Right lobe of liver (tissue), 6 donors: ENCODE results near the gene RIPOR3. TPM values are rescaled to one million over a fixed set of nuclear protein-coding genes. Genes with fewer than 3 reads are reported as not detected.
"Not testable (repeated sequence)": the region's sequence is repeated elsewhere in the genome, so short reads cannot be mapped to it uniquely, and the experiment has no call there.

Source experiments
- ATAC-seq, 4 donors: fragments of 200-7000 bp; cut with Tn5 transposase; one replicate each; pipeline ENCODE4 v1.9.1; 2020; ENCODE audit warnings: mild to moderate bottlenecking in 4 of 4, moderate library complexity in 4 of 4
- DNase-seq, 3 donors: peaks; one replicate each; pipeline ENCODE4 v3.0.0-alpha.2; 2020
- H3K27ac ChIP-seq, 3 donors: fragments of 200-600 bp; one replicate each; pipeline ENCODE4 v1.8.0; 2022
- H3K27me3 ChIP-seq, 2 donors: fragments of 200-600 bp; one replicate each; pipeline ENCODE4 v1.8.0; 2022
- H3K36me3 ChIP-seq, 4 donors: fragments of 200-600 bp; sonication (generic) in 1 of 4; one replicate each; pipeline versions ENCODE4 v1.5.1 to v1.8.0; 2017 to 2022; ENCODE audit warnings: control low read depth in 1 of 4
- H3K4me1 ChIP-seq, 4 donors: fragments of 200-600 bp; sonication (generic) in 1 of 4; one replicate each; pipeline versions ENCODE4 v1.5.1 to v1.8.0; 2017 to 2022; ENCODE audit warnings: control low read depth in 1 of 4
- H3K4me3 ChIP-seq, 3 donors: fragments of 200-600 bp; one replicate each; pipeline ENCODE4 v1.8.0; 2022
- H3K9me3 ChIP-seq, 4 donors: fragments of 200-600 bp; sonication (generic) in 1 of 4; one replicate each; pipeline versions ENCODE4 v1.5.1 to v1.8.0; 2017 to 2022; ENCODE audit warnings: control low read depth in 1 of 4
- CTCF ChIP-seq, 4 donors: fragments of 200-600 bp in 3 of 4; fragments of 450-650 bp in 1 of 4; IDR thresholded peaks; one replicate each; pipeline versions ENCODE4 v1.5.1 to v1.8.0; 2016 to 2022; ENCODE audit warnings: antibody characterized with exemption in 4 of 4, mild to moderate bottlenecking in 2 of 4
- POLR2A ChIP-seq: fragments of 450-650 bp; IDR thresholded peaks from one replicate; pipeline ENCODE4 v1.6.1; 2017; ENCODE audit warnings: antibody characterized with exemption, mild to moderate bottlenecking
- WGBS: methylation state at CpG from one replicate; pipeline ENCODE4 v1.1.6; 2018; ENCODE audit warnings: low coverage, low lambda C conversion rate; ENCODE audit not compliant: insufficient coverage; ENCODE audit errors: missing lambda C conversion rate; 5-methylcytosine and 5-hydroxymethylcytosine counted together
- intact Hi-C, 2 donors: fragments of 100-400 bp; cut with DNase I; formaldehyde crosslinking; loops; one replicate each; pipeline versions ENCODE4 v1.11.2 to v1.14.1; 2022
- total RNA-seq, 6 experiments: library from RNA; depleted of rRNA in 2 of 6; stranded (reverse); fragments of >200 nt in 2 of 6; fragmentation: NEBNext Ultra II Directional in 3 of 6; extraction: Animal tissue kit (Norgen Biotek cat#: 25700) in 3 of 6; gene quantifications; one replicate each; pipeline versions ENCODE4 v1.1.0 to v1.2.4, GENCODE V29; 2016 to 2023
- donor health status: DM: no; HTN: yes; CAD: no.
- donor health status: DM: no; HTN: no; CAD: no.
- donor health status: DM: no; HTN: no; CAD: no.
- donor health status: DM: no; HTN: yes; CAD: no.
- donor health status: DM: no; HTN: yes; CAD: no.

RIPOR3 gene
- total RNA-seq, 6 experiments from 2014 or later = 4.8 to 13.8 (median 8.9) TPM

- WGBS = 68% methylated on average over 4 of the region's 5 CpGs
Measured at GRCh38 chr20:50545126-50545525, 146.2 kb downstream of the RIPOR3 start.

GRCh38 chr20:50543326-50543725, 148.0 kb downstream of the RIPOR3 start:
- WGBS = 60% methylated on average over 5 of the region's 5 CpGs
- Histone ChIP-seq H3K36me3 (no peaks in the 10 kb centered on the region), H3K4me1 (peaks cover 0 to 15% (median 4%) of the 10 kb centered on the region in 4 donors), H3K4me3 (no peak overlapping the region), H3K27ac (no peak overlapping the region), H3K9me3 (no peaks in the 10 kb centered on the region), H3K27me3 (no peaks in the 10 kb centered on the region)
- DNase-seq (no peak), ATAC-seq (peak in 2 of 4 donors; percentile 28 to 40)
- intact Hi-C loops = no loop called here
- TF ChIP-seq CTCF (IDR thresholded peaks at IDR 0.05) (no peak), POLR2A (no peak)

More at GRCh38 chr20:50545126-50545525, 146.2 kb downstream of the RIPOR3 start:
- no peak overlapping the region for H3K27ac ChIP-seq
- ATAC-seq = no peak
- intact Hi-C loops = no loop called here
- H3K4me3 ChIP-seq = no peak overlapping the region
- H3K36me3 ChIP-seq = peaks cover 0 to 3% (median 0%) of the 10 kb centered on the region in 4 donors
- peaks cover 0 to 11% (median 3%) of the 10 kb centered on the region in 4 donors for H3K4me1 ChIP-seq
- no peaks in the 10 kb centered on the region for H3K27me3 ChIP-seq
- no peaks in the 10 kb centered on the region for H3K9me3 ChIP-seq
- no peak for DNase-seq
- TF ChIP-seq CTCF (IDR thresholded peaks at IDR 0.05) = no peak
- no peak for TF ChIP-seq POLR2A

- TF ChIP-seq POLR2A (no peak), CTCF (IDR thresholded peaks at IDR 0.05) (no peak)
- H3K4me1 ChIP-seq = peaks cover 0 to 14% (median 5%) of the 10 kb centered on the region in 4 donors
- no peaks in the 10 kb centered on the region for H3K36me3 ChIP-seq
- ATAC-seq = peak; percentile 35 to 52 (median 40)
- H3K4me3 ChIP-seq = no peak overlapping the region
- no peaks in the 10 kb centered on the region for H3K9me3 ChIP-seq
- WGBS = 54% methylated on average over 5 of the region's 5 CpGs
- H3K27ac ChIP-seq = peak overlapping the region; percentile 37 to 69 (median 56)
- DNase-seq = no peak
- no peaks in the 10 kb centered on the region for H3K27me3 ChIP-seq
- intact Hi-C loops = no loop called here
Measured at GRCh38 chr20:50541606-50542041, 149.7 kb downstream of the RIPOR3 start.

- Histone ChIP-seq H3K36me3 (no peaks in the 10 kb centered on the region), H3K4me1 (peaks cover 0 to 11% (median 2%) of the 10 kb centered on the region in 4 donors), H3K27ac (peak overlapping the region; percentile 37 to 69 (median 56)), H3K27me3 (no peaks in the 10 kb centered on the region), H3K9me3 (no peaks in the 10 kb centered on the region), H3K4me3 (no peak overlapping the region)
- 67% methylated on average over 14 of the region's 14 CpGs for WGBS
- peak; percentile 49 to 80 (median 73) for ATAC-seq
- no peak for DNase-seq
- intact Hi-C loops = no loop called here
- TF ChIP-seq POLR2A (no peak), CTCF (IDR thresholded peaks at IDR 0.05) (no peak)
Measured at GRCh38 chr20:50540620-50541605, 150.4 kb downstream of the RIPOR3 start.

- ATAC-seq, H3K27me3 ChIP-seq, H3K9me3 ChIP-seq, DNase-seq, H3K4me3 ChIP-seq, H3K27ac ChIP-seq, intact Hi-C loops, H3K36me3 ChIP-seq: not testable (repeated sequence)
- 84% methylated on average over 5 of the region's 8 CpGs for WGBS
- H3K4me1 ChIP-seq = peaks cover 0 to 11% (median 2%) of the 10 kb centered on the region in 4 donors
Measured at GRCh38 chr20:50539798-50540197, 151.5 kb downstream of the RIPOR3 start.
